Breast epithelium (tissue), 4 donors: ENCODE results near the gene MYOT. TPM values are rescaled to one million over a fixed set of nuclear protein-coding genes. Genes with fewer than 3 reads are reported as not detected.
"Not testable (repeated sequence)": the region's sequence is repeated elsewhere in the genome, so short reads cannot be mapped to it uniquely, and the experiment has no call there.

Experiments used
- DNase-seq, 2 donors: peaks; one replicate each; pipeline ENCODE4 v3.0.0-alpha.2; 2019; ENCODE audit warnings: low spot score in 2 of 2
- H3K27ac ChIP-seq, 2 donors: fragments of 200-600 bp; sonication (generic) in 1 of 2; one replicate each; pipeline ENCODE4 v1.5.1; 2016 to 2019; ENCODE audit warnings: mild to moderate bottlenecking in 1 of 2
- H3K27me3 ChIP-seq, 2 donors: fragments of 200-600 bp; sonication (generic) in 1 of 2; one replicate each; pipeline versions ENCODE4 v1.5.1 to v1.6.0; 2017 to 2019; ENCODE audit warnings: control low read depth in 1 of 2, mild to moderate bottlenecking in 1 of 2
- H3K36me3 ChIP-seq: fragments of 200-600 bp; one replicate; pipeline ENCODE4 v1.5.1; 2019
- H3K4me1 ChIP-seq, 2 donors: fragments of 200-600 bp; sonication (generic); one replicate each; pipeline ENCODE4 v1.5.1; 2016 to 2019; ENCODE audit warnings: control low read depth in 1 of 2
- H3K4me3 ChIP-seq, 3 donors: fragments of 200-600 bp; sonication (generic); 1 replicate in 2 of 3; 2 replicates in 1 of 3; pipeline ENCODE4 v1.5.1; 2016 to 2019; ENCODE audit warnings: mild to moderate bottlenecking in 3 of 3, moderate library complexity in 2 of 3
- H3K9me3 ChIP-seq, 2 donors: fragments of 200-600 bp; sonication (generic) in 1 of 2; one replicate each; pipeline ENCODE4 v1.5.1; 2016 to 2019; ENCODE audit warnings: control low read depth in 1 of 2
- POLR2A ChIP-seq: fragments of 450-650 bp; IDR thresholded peaks from one replicate; pipeline ENCODE4 v1.6.1; 2016; ENCODE audit warnings: antibody characterized with exemption, mild to moderate bottlenecking, moderate library complexity
- POLR2AphosphoS5 ChIP-seq, 3 donors: sonication (generic); formaldehyde crosslinking; IDR thresholded peaks; one replicate each; pipeline ENCODE4 v1.6.1; 2017; ENCODE audit warnings: antibody characterized with exemption in 3 of 3
- intact Hi-C: fragments of 100-400 bp; cut with DNase I; formaldehyde crosslinking; loops from one replicate; pipeline ENCODE4 v1.15.1; 2023; ENCODE audit warnings: low total_unique reads
- total RNA-seq, 3 donors: library from RNA; depleted of rRNA; stranded (reverse); fragments of >200 nt; gene quantifications; one replicate each; pipeline ENCODE4 v1.1.0, GENCODE V29; 2016
- TF ChIP-seq, protein P1 (sequence below), 3 donors: fragments of 450-650 bp; IDR thresholded peaks; one replicate each; pipeline ENCODE4 v1.5.1; 2016 to 2017; ENCODE audit warnings: antibody characterized with exemption in 3 of 3, mild to moderate bottlenecking in 3 of 3, moderate library complexity in 3 of 3

The MYOT gene
- total RNA-seq, 3 donors from 2014 or later = 2.3 to 11.0 (median 4.7) TPM

DNA sequence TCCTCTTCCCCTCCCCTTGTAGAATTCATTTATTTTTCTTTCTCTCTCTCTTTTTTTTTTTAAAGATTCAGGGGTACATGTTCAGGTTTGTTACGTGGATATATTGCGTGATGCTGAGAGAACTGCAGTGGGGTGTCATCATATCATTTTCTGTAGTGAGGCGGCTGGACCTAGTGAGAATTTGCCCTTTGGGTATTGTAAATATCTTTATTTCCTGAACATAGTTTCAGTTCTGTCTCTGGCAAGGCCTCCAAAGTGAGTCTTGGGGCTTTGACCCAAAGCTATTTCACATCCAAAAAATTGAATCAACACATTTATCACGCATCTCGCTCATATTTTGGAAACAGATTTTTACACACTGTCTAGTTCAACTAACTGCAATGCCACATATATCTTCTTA, 25.4 kb upstream of the MYOT start:
- intact Hi-C loops = no loop called here
- no peak for DNase-seq
- H3K27me3 ChIP-seq = no peaks in the 10 kb centered on the region

DNA sequence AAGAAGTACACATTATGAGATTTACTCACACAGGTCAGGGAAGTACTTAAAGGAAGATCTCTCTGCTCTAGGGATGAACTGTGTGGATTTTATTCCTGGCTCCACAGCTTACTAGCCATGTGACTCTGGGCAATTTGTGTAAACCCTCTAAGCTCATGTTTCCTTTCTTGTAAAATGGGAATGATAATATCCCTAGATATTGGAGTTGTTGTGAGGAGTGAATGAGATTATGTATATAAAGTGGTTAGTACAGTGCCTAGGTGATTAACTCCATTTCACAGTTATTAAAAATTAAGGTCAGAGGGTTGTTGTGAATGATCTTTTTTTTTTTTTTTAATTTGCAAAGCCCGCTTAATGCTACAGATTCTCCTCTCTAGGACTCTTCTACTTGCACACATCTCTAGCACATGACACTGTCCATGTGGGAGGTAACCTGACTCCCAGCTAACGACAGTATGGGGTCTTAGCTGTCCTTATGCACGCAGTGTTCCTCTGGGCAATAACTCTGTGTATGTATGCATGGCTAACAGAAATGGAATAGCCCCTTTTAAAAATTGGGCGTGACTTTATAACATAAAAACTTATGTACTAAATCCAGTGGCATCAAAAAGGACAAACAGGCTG, 23.9 kb upstream of the MYOT start:
- no peak for DNase-seq
- Histone ChIP-seq H3K4me3 (no peak overlapping the region), H3K9me3 (no peaks in the 10 kb centered on the region), H3K36me3 (no peaks in the 10 kb centered on the region), H3K27ac (no peak overlapping the region), H3K27me3 (no peaks in the 10 kb centered on the region), H3K4me1 (no peaks in the 10 kb centered on the region)
- TF ChIP-seq, protein P1, sequence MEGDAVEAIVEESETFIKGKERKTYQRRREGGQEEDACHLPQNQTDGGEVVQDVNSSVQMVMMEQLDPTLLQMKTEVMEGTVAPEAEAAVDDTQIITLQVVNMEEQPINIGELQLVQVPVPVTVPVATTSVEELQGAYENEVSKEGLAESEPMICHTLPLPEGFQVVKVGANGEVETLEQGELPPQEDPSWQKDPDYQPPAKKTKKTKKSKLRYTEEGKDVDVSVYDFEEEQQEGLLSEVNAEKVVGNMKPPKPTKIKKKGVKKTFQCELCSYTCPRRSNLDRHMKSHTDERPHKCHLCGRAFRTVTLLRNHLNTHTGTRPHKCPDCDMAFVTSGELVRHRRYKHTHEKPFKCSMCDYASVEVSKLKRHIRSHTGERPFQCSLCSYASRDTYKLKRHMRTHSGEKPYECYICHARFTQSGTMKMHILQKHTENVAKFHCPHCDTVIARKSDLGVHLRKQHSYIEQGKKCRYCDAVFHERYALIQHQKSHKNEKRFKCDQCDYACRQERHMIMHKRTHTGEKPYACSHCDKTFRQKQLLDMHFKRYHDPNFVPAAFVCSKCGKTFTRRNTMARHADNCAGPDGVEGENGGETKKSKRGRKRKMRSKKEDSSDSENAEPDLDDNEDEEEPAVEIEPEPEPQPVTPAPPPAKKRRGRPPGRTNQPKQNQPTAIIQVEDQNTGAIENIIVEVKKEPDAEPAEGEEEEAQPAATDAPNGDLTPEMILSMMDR (IDR thresholded peaks at IDR 0.05) = no peak
- no peak for TF ChIP-seq POLR2A
- intact Hi-C loops = no loop called here

More for the DNA sequence above, 25.4 kb upstream of the MYOT start:
- TF ChIP-seq POLR2A (no peak), POLR2AphosphoS5 (IDR thresholded peaks at IDR 0.05) (no peak)
- TF ChIP-seq, protein P1 (IDR thresholded peaks at IDR 0.05) = no peak
- H3K9me3 ChIP-seq = no peaks in the 10 kb centered on the region
- H3K27ac ChIP-seq = no peak overlapping the region
- H3K4me3 ChIP-seq = no peak overlapping the region
- H3K36me3 ChIP-seq = no peaks in the 10 kb centered on the region
- H3K4me1 ChIP-seq = no peaks in the 10 kb centered on the region

DNA sequence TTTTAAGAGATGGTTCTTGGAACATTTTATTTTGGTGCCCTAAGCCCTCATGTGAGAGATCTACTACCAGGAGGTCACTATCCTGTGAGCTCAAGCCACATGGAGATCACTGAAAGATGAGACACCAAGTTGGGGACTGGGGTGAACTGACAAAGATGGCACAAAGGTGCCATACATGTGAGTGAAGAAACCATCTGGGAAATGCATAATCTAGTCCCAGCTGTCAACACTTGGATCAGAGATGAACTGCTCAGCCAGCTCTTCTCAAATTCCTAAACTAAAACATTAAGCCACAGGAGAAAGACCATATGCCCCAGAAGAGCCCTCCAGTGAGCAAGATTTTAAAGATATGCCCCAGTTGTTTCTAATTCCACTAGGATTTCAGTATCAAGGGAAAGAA, 22.2 kb upstream of the MYOT start:
- Histone ChIP-seq H3K27ac (no peak overlapping the region), H3K4me3 (no peak overlapping the region), H3K9me3 (no peaks in the 10 kb centered on the region), H3K27me3 (no peaks in the 10 kb centered on the region), H3K36me3 (no peaks in the 10 kb centered on the region), H3K4me1 (no peaks in the 10 kb centered on the region)
- intact Hi-C loops = no loop called here
- DNase-seq = no peak
- TF ChIP-seq POLR2AphosphoS5 (IDR thresholded peaks at IDR 0.05) = no peak
- TF ChIP-seq, protein P1 (IDR thresholded peaks at IDR 0.05) = no peak
- no peak for TF ChIP-seq POLR2A

DNA sequence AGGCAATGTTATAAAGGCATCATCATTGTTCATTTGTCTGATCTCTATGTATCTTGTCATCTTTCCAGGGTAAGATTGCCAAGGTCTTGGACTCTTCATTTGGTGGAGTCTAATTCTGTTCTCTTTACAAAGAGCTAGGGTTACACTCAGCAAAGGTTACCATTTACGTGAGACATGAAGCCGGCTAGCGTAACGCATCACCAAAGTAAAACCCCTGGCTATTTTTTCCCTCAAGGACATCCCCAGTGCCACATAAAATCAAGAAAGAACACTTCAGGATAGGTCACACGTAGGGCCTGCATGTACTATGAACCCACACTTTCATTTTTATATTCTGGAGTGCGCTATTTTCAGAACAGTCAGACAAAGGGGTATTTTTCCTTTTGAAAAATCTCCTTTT, 20.0 kb upstream of the MYOT start:
- intact Hi-C loops = no loop called here
- no peak overlapping the region for H3K4me3 ChIP-seq

DNA sequence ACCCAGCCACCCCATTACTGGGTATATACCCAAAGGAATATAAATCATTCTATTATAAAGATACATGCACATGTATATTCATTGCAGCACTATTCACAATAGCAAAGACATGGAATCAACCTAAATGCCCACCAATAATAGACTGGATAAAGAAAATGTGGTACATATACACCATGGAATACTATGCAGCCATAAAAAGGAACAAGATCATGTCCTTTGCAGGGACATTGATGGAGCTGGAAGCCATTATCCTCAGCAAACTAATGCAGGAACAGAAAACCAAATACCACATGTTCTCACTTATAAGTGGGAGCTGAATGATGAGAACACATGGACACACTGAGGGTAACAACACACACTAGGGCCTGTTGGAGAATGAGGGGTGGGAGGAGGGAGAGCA, 14.5 kb upstream of the MYOT start:
- H3K27ac ChIP-seq, H3K4me1 ChIP-seq, H3K4me3 ChIP-seq, H3K9me3 ChIP-seq, H3K27me3 ChIP-seq, H3K36me3 ChIP-seq, intact Hi-C loops, DNase-seq: not testable (repeated sequence)

More for the DNA sequence above, 20.0 kb upstream of the MYOT start:
- TF ChIP-seq, protein P1 (IDR thresholded peaks at IDR 0.05) = no peak
- TF ChIP-seq POLR2AphosphoS5 (IDR thresholded peaks at IDR 0.05) (no peak), POLR2A (no peak)
- Histone ChIP-seq H3K9me3 (no peaks in the 10 kb centered on the region), H3K27ac (no peak overlapping the region), H3K36me3 (no peaks in the 10 kb centered on the region), H3K4me1 (no peaks in the 10 kb centered on the region), H3K27me3 (no peaks in the 10 kb centered on the region)
- no peak for DNase-seq

DNA sequence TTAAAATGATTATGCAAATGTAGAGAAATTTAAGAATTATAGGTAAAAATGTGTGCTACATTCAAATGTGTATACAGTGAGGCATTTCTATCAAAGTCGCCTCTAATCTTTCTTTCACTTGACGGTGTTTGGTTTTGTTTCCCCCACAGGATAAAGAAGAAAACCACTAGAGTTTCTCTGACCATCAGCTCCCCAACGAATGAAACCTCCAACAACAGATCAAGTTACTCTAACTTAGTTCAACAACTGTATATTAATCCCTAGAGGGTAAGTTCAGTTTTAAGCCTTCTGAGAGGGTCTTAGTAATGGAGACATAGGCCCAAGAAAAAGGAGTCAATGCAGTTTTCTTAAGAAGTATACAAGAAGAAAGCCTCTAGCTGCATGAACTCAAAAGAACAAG, 11.5 kb upstream of the MYOT start:
- intact Hi-C loops = no loop called here

More for the DNA sequence above, 11.5 kb upstream of the MYOT start:
- H3K36me3 ChIP-seq = no peaks in the 10 kb centered on the region
- H3K27ac ChIP-seq = no peak overlapping the region
- H3K27me3 ChIP-seq = no peaks in the 10 kb centered on the region
- no peaks in the 10 kb centered on the region for H3K9me3 ChIP-seq
- H3K4me3 ChIP-seq = no peak overlapping the region
- TF ChIP-seq POLR2A (no peak), POLR2AphosphoS5 (IDR thresholded peaks at IDR 0.05) (no peak)
- TF ChIP-seq, protein P1 (IDR thresholded peaks at IDR 0.05) = no peak
- DNase-seq = no peak
- H3K4me1 ChIP-seq = no peaks in the 10 kb centered on the region
